Activated gamma-delta T cell treated with anti-CD3 and anti-CD28 coated beads, Interleukin-2, amount 50 U/mL, for 16 hours (primary cell): Measurements from ENCODE around the gene ANKAR.
"Not testable (repeated sequence)": the region's sequence is repeated elsewhere in the genome, so short reads cannot be mapped to it uniquely, and the experiment has no call there.

Source experiments
- DNase-seq: peaks from one replicate; pipeline ENCODE4 v3.0.0-alpha.2; 2020; ENCODE audit warnings: low read depth

ANKAR gene

GRCh38 chr2:189658306-189659212 is 15.9 kb upstream of the ANKAR start:
- no peak for DNase-seq

GRCh38 chr2:189659734-189660133 is 14.7 kb upstream of the ANKAR start:
- DNase-seq = no peak

- no peak for DNase-seq
Observed at GRCh38 chr2:189660803-189661147, 13.7 kb upstream of the ANKAR start.

GRCh38 chr2:189661148-189661956 is 13.1 kb upstream of the ANKAR start, which contains the start of gene ASNSD1:
Gene ASNSD1, plus strand, starts transcription at chr2:189661459. Its CDS starts 4,674 bp downstream, at chr2:189666133.
- DNase-seq = peak; percentile 98

GRCh38 chr2:189661957-189662321 is 12.5 kb upstream of the ANKAR start:
- no peak for DNase-seq

- DNase-seq = no peak
Observed at GRCh38 chr2:189662669-189663226, 11.7 kb upstream of the ANKAR start.

GRCh38 chr2:189663319-189663718 is 11.2 kb upstream of the ANKAR start:
- DNase-seq = not testable (repeated sequence)

- DNase-seq = no peak
Observed at GRCh38 chr2:189669913-189670312, 4.6 kb upstream of the ANKAR start.

- DNase-seq = no peak
Observed at GRCh38 chr2:189673661-189674373, 653 bp upstream of the ANKAR start.

GRCh38 chr2:189676471-189676870 is 2.0 kb downstream of the ANKAR start:
- no peak for DNase-seq

GRCh38 chr2:189679226-189679625 is 4.8 kb downstream of the ANKAR start:
- DNase-seq = no peak

GRCh38 chr2:189681203-189681602 is 6.7 kb downstream of the ANKAR start:
- DNase-seq = no peak

GRCh38 chr2:189681903-189682302 is 7.4 kb downstream of the ANKAR start:
- DNase-seq = no peak

GRCh38 chr2:189683348-189683747 is 8.9 kb downstream of the ANKAR start:
- DNase-seq = no peak

GRCh38 chr2:189684811-189685210 is 10.3 kb downstream of the ANKAR start:
- DNase-seq = no peak

GRCh38 chr2:189685540-189686229 is 11.2 kb downstream of the ANKAR start:
- no peak for DNase-seq

- not testable (repeated sequence) for DNase-seq
Observed at GRCh38 chr2:189687796-189688195, 13.3 kb downstream of the ANKAR start.

- no peak for DNase-seq
Observed at GRCh38 chr2:189696223-189696622, 21.8 kb downstream of the ANKAR start.

GRCh38 chr2:189698020-189698887 is 23.8 kb downstream of the ANKAR start:
- DNase-seq = peak; percentile 25

- no peak for DNase-seq
Observed at GRCh38 chr2:189700681-189701080, 26.2 kb downstream of the ANKAR start.
